ENCODE data around the gene SLC25A2.

SLC25A2 gene

DNA sequence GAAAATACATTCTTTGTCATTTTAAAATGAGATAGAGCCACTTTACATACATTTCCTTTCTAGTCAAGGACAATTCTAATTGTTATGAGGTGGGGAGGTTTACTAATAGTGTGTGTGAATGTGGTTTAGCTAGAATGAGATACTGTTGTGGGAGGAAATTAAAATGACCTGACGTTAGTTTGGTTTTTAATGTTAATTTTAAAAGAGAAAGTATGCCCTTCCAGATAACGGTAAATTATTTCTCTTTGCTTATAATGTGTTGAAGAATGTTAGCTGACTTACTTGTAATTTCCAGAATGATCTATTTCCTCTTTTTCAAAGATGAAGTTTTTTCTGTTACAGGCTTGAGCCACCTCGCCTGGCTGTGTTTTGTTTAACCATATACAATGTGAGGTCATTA lies 18.4 kb upstream of the SLC25A2 start:
- no peak overlapping the region for H2AFZ ChIP-seq (ENCODE audit: low read depth, low read length)
- DNase-seq (no peak), ATAC-seq (ENCODE audit: insufficient read depth, low read depth) (no peak)
- no peak overlapping the region for H3K9ac ChIP-seq (ENCODE audit: low read depth, low read length)
- no peak overlapping the region for H3K4me3 ChIP-seq (ENCODE audit: low read depth in 1 of 2, low read length in 2 of 2)
- peaks cover 24% of the 10 kb centered on the region for H3K79me2 ChIP-seq (ENCODE audit: insufficient read depth, low read length)
- TF ChIP-seq EZH2 (IDR thresholded peaks at IDR 0.05; ENCODE audit: borderline replicate concordance, low read depth, low read length, severe bottlenecking) = no peak
- TF ChIP-seq, protein P1, sequence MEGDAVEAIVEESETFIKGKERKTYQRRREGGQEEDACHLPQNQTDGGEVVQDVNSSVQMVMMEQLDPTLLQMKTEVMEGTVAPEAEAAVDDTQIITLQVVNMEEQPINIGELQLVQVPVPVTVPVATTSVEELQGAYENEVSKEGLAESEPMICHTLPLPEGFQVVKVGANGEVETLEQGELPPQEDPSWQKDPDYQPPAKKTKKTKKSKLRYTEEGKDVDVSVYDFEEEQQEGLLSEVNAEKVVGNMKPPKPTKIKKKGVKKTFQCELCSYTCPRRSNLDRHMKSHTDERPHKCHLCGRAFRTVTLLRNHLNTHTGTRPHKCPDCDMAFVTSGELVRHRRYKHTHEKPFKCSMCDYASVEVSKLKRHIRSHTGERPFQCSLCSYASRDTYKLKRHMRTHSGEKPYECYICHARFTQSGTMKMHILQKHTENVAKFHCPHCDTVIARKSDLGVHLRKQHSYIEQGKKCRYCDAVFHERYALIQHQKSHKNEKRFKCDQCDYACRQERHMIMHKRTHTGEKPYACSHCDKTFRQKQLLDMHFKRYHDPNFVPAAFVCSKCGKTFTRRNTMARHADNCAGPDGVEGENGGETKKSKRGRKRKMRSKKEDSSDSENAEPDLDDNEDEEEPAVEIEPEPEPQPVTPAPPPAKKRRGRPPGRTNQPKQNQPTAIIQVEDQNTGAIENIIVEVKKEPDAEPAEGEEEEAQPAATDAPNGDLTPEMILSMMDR (IDR thresholded peaks at IDR 0.05; ENCODE audit: borderline replicate concordance, extremely low read depth, low read length, poor library complexity, severe bottlenecking) = no peak
- H3K4me1 ChIP-seq (ENCODE audit: insufficient read depth, low read length) = peaks cover 22% of the 10 kb centered on the region
- H3K4me2 ChIP-seq (ENCODE audit: insufficient read depth, low read length) = no peak overlapping the region
- H3K27me3 ChIP-seq (ENCODE audit: insufficient read depth, low read length, poor library complexity) = no peaks in the 10 kb centered on the region
- no peak overlapping the region for H3K27ac ChIP-seq (ENCODE audit: low read length)
- no peaks in the 10 kb centered on the region for H4K20me1 ChIP-seq (ENCODE audit: insufficient read depth, low read length)
- H3K9me3 ChIP-seq (ENCODE audit: insufficient read depth, low read length, severe bottlenecking) = peaks cover 41% of the 10 kb centered on the region
- H3K36me3 ChIP-seq (ENCODE audit: insufficient read depth, low read length) = peaks cover 23% of the 10 kb centered on the region

DNA sequence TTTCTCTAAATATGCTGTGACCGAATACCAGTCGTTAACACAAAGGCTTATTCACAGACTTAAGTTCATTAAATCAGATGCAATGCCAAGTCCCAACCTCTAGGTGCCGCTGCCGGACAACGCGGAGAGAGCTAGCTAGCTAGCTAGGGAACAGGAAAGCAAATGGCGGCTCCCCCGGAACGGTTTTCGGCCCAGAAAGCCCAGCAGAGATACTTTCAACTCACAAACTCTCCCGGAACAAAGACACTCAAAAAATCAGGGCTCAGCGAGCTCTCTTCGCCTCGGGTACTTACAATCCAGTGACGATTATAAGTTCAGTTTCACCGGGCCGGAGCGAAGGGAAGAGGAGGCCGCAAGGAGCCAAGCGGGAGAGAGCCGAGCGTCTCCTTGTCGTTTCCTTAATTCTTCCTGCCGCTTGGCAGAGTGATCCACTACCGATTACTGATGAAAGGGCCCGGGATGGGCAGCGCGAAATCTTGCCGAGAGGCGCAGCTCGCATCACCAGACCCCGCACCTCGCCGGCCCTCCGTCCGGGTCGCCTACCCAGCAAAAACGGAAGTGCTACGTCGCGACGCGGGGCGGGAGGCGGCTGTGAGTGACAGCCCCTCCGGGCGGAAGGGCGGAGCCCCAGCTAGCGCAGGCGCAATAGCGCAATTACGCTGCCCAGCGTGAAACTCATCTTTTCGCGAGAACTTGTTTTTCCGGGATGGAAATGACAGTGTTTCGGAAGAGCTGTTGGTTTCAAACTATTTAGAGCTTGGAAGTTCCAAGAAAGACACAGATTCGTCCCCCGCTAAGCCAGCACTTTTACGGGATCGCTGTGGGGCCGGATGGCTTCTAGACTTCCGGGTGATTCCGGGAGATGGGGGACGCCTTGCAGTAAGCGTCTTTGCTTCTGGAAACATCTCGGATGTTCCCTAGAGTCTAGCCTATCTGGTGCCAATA lies 16.6 kb upstream of the SLC25A2 start, which contains the start of gene TAF7:
TSS of gene TAF7 (minus strand) at position 560 of the 945 bp plus-strand sequence. CDS start 740 bp downstream, outside the sequence.
- peaks cover 22% of the 10 kb centered on the region for H3K4me1 ChIP-seq (ENCODE audit: insufficient read depth, low read length)
- peak within 1 kb of the TSS; percentile 56 to 76 for H3K4me3 ChIP-seq (ENCODE audit: low read depth in 1 of 2, low read length in 2 of 2)
- H3K27ac ChIP-seq (ENCODE audit: low read length) = peak within 1 kb of the TSS; percentile 87
- H3K9ac ChIP-seq (ENCODE audit: low read depth, low read length) = peak within 1 kb of the TSS; percentile 66
- no peaks in the 10 kb centered on the region for H4K20me1 ChIP-seq (ENCODE audit: insufficient read depth, low read length)
- H2AFZ ChIP-seq (ENCODE audit: low read depth, low read length) = peak within 1 kb of the TSS; percentile 99
- H3K4me2 ChIP-seq (ENCODE audit: insufficient read depth, low read length) = peak within 1 kb of the TSS; percentile 62
- peaks cover 24% of the 10 kb centered on the region for H3K79me2 ChIP-seq (ENCODE audit: insufficient read depth, low read length)
- peak; percentile 94 for ATAC-seq (ENCODE audit: insufficient read depth, low read depth)
- H3K36me3 ChIP-seq (ENCODE audit: insufficient read depth, low read length) = peaks cover 23% of the 10 kb centered on the region
- DNase-seq = peak; percentile 89
- H3K27me3 ChIP-seq (ENCODE audit: insufficient read depth, low read length, poor library complexity) = no peaks in the 10 kb centered on the region
- H3K9me3 ChIP-seq (ENCODE audit: insufficient read depth, low read length, severe bottlenecking) = peaks cover 41% of the 10 kb centered on the region
- TF ChIP-seq, protein P1 (IDR thresholded peaks at IDR 0.05; ENCODE audit: borderline replicate concordance, extremely low read depth, low read length, poor library complexity, severe bottlenecking) = peak; percentile 91
- no peak for TF ChIP-seq EZH2 (IDR thresholded peaks at IDR 0.05; ENCODE audit: borderline replicate concordance, low read depth, low read length, severe bottlenecking)

DNA sequence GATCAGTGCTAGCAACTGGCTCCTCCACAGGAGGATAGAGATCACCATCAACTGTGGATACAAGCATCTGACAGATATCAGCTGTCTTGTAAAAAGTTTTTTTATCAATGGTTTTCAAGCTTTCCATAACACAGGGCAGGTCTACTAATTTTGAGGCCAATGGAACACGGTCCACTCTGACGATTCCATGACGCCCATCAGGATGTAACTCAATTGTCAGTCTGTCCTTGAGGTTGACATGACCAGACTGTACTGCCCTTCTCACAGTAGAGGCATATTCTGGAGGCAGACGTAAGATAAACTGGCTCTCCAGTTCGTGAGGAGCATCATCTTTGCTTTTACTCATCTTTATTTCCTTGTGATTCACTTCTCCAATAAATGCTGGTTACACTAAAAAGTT lies 15.8 kb upstream of the SLC25A2 start:
- Histone ChIP-seq H3K4me3 (ENCODE audit: low read depth in 1 of 2, low read length in 2 of 2) (peak overlapping the region; percentile 56 to 76; a peak in 3 of 4 replicates), H3K9ac (ENCODE audit: low read depth, low read length) (0 out of 2 replicates have a peak overlapping the region, but pooled peaks have one; percentile 66), H2AFZ (ENCODE audit: low read depth, low read length) (no peak overlapping the region), H4K20me1 (ENCODE audit: insufficient read depth, low read length) (no peaks in the 10 kb centered on the region), H3K79me2 (ENCODE audit: insufficient read depth, low read length) (peaks cover 24% of the 10 kb centered on the region), H3K27me3 (ENCODE audit: insufficient read depth, low read length, poor library complexity) (no peaks in the 10 kb centered on the region), H3K4me1 (ENCODE audit: insufficient read depth, low read length) (peaks cover 22% of the 10 kb centered on the region), H3K9me3 (ENCODE audit: insufficient read depth, low read length, severe bottlenecking) (peaks cover 41% of the 10 kb centered on the region), H3K36me3 (ENCODE audit: insufficient read depth, low read length) (peaks cover 23% of the 10 kb centered on the region), H3K4me2 (ENCODE audit: insufficient read depth, low read length) (peak overlapping the region; percentile 62), H3K27ac (ENCODE audit: low read length) (peak overlapping the region; percentile 8; the same call in 1 of the 2 replicates)
- no peak for TF ChIP-seq EZH2 (IDR thresholded peaks at IDR 0.05; ENCODE audit: borderline replicate concordance, low read depth, low read length, severe bottlenecking)
- TF ChIP-seq, protein P1 (IDR thresholded peaks at IDR 0.05; ENCODE audit: borderline replicate concordance, extremely low read depth, low read length, poor library complexity, severe bottlenecking) = no peak
- ATAC-seq (ENCODE audit: insufficient read depth, low read depth) (no peak), DNase-seq (no peak)

Measured in DND-41 (cell line).